Mononuclear cell (primary cell): ENCODE data around the gene LHX6. TPM values are rescaled to one million over a fixed set of nuclear protein-coding genes. Genes with fewer than 3 reads are reported as not detected.

Source experiments
- H3K27me3 ChIP-seq: 2 replicates; pipeline ENCODE4 v1.6.0; 2011; ENCODE audit warnings: low read length, control low read depth; ENCODE audit not compliant: insufficient read depth
- H3K4me1 ChIP-seq: 2 replicates; pipeline ENCODE4 v1.5.1; 2011; ENCODE audit warnings: mild to moderate bottlenecking, low read length, control low read depth; ENCODE audit not compliant: insufficient read depth
- H3K4me3 ChIP-seq: 2 replicates; pipeline ENCODE4 v1.5.1; 2011; ENCODE audit warnings: mild to moderate bottlenecking, low read length, moderate library complexity
- H3K9me3 ChIP-seq: 2 replicates; pipeline ENCODE4 v1.5.1; 2011; ENCODE audit warnings: low read depth, mild to moderate bottlenecking, control low read depth, low read length
- total RNA-seq: library from RNA; depleted of rRNA; stranded (reverse); fragments of >200 nt; gene quantifications from one replicate; pipeline ENCODE4 v1.2.3, GENCODE V29; 2012

Gene LHX6
- total RNA-seq, 1 donor, result under 0.01 TPM

DNA sequence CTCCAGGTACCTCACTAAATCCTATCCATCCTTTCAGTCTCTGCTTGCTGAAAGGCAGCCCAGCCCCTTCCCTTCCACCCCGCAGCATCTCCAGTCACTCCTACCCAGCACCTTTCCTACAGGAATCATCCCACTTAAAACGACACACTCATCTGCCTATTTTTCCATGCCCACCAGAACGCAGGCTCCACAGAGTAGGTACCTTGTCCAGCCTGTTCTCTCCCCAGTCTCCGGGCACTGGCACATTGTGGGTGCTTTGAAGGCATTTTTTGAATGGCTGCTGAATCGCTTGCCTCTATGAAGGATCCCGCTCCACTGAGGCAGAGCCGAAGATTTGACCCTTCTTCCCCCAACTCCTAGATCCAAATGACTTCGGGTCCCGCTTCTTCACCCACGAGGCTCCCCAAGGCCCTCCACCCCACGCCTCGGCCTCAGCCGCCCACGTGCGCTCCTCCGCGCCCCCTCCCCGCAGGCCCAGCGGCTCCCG, 15.6 kb downstream of the LHX6 start:
- peaks cover 61% of the 10 kb centered on the region for H3K27me3 ChIP-seq
- no peak overlapping the region for H3K4me3 ChIP-seq
- H3K9me3 ChIP-seq, result no peaks in the 10 kb centered on the region
- H3K4me1 ChIP-seq, result peaks cover 10% of the 10 kb centered on the region

- Histone ChIP-seq H3K4me1 (peaks cover 9% of the 10 kb centered on the region), H3K4me3 (no peak overlapping the region), H3K9me3 (no peaks in the 10 kb centered on the region), H3K27me3 (peaks cover 55% of the 10 kb centered on the region)
These were observed 16.2 kb downstream of the LHX6 start for GRCh38 chr9:122212473-122213004.

DNA sequence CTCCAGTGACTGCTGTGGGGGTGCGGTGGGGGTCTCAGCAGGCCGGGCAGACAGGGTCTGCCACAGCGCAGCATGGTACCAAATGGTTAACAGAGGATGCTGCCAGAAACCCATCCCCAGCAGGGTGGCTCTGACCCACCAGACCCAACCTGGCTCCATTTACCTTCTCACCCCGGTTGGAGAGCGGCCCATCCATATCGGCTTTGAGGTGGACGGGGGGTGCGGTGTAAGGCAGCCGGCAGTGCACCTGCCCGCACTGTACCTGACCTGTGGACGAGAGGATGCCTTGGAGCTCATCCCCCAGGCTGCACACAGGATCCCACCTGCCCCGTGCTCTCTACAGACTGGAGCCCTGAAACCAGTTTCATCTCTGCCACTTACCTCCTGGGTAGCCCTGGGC, 19.3 kb downstream of the LHX6 start:
- H3K4me1 ChIP-seq, result peaks cover 9% of the 10 kb centered on the region
- no peaks in the 10 kb centered on the region for H3K9me3 ChIP-seq
- peaks cover 29% of the 10 kb centered on the region for H3K27me3 ChIP-seq
- no peak overlapping the region for H3K4me3 ChIP-seq

DNA sequence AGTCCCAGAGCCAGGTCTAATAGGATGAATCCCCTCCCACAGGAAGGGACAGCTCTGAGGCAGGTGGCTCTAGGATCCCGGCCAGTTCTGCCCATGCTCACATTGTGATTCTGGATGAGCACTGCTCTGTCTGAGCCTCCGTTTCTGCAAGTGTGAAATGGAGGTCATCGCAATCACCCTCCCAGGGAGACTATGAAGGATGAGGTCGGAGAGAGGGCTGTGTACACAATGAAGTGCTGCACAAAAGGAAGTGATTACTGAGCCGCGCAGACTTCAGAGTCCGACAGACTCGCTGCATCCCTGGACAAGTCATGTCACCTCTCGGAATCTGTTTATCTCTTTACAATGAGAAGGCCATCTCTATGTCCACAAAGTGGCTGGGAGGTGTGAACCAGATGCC, 21.7 kb downstream of the LHX6 start:
- Histone ChIP-seq H3K4me1 (no peaks in the 10 kb centered on the region), H3K27me3 (peaks cover 11% of the 10 kb centered on the region)

GRCh38 chr9:122206118-122207046, 22.4 kb downstream of the LHX6 start:
- Histone ChIP-seq H3K27me3 (peaks cover 3% of the 10 kb centered on the region), H3K4me3 (no peak overlapping the region), H3K9me3 (no peaks in the 10 kb centered on the region), H3K4me1 (no peaks in the 10 kb centered on the region)

More for the DNA sequence above, 21.7 kb downstream of the LHX6 start:
- Histone ChIP-seq H3K9me3 (no peaks in the 10 kb centered on the region), H3K4me3 (no peak overlapping the region)

- no peaks in the 10 kb centered on the region for H3K27me3 ChIP-seq
- H3K4me3 ChIP-seq, result no peak overlapping the region
- no peaks in the 10 kb centered on the region for H3K4me1 ChIP-seq
- no peaks in the 10 kb centered on the region for H3K9me3 ChIP-seq
These were observed 23.6 kb downstream of the LHX6 start for GRCh38 chr9:122205176-122205575.

DNA sequence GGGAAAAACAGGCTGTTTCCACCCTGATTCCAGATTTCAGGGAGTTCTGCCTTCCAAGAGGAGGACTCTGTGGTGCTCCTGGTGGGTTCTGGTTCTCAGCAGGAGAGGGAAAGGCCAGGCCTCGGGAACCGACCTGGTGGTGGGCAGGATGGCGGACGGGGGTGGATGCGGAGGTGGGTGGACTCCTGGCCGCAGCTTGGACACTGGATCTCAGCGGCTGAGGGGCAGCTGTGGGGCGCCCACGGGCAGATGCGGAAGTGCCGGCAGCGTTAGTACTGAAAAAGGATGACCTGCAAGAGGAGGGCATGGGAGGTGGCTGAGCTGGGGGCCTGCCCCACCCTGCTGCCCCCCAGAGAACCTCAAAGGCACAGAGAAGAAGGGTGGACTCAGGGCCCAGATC, 24.3 kb downstream of the LHX6 start:
- no peaks in the 10 kb centered on the region for H3K27me3 ChIP-seq
- H3K4me3 ChIP-seq, result no peak overlapping the region
- no peaks in the 10 kb centered on the region for H3K4me1 ChIP-seq
- no peaks in the 10 kb centered on the region for H3K9me3 ChIP-seq

- no peak overlapping the region for H3K4me3 ChIP-seq
- no peaks in the 10 kb centered on the region for H3K27me3 ChIP-seq
- no peaks in the 10 kb centered on the region for H3K4me1 ChIP-seq
- no peaks in the 10 kb centered on the region for H3K9me3 ChIP-seq
These were observed 24.7 kb downstream of the LHX6 start for GRCh38 chr9:122204055-122204454.

DNA sequence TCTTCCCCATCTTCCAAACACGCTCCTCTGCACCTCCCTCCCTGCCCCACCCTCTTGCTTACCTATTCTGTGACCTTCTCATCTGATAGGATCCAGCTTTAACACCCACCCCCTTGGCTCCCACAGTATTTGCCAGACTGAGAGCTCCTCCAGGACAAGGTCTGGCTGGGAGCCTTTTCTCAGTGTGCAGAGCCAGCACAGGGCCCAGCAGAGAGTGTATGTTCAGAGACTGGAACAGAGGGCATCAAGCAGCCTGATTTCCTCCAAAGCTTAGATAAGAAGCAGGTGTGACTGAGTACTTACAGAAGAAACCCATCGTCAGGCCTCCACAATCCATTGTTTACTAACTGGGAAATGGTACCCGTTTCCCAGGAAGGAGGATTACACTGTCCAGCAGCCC, 26.6 kb downstream of the LHX6 start:
- Histone ChIP-seq H3K9me3 (no peaks in the 10 kb centered on the region), H3K27me3 (no peaks in the 10 kb centered on the region), H3K4me3 (no peak overlapping the region), H3K4me1 (no peaks in the 10 kb centered on the region)

DNA sequence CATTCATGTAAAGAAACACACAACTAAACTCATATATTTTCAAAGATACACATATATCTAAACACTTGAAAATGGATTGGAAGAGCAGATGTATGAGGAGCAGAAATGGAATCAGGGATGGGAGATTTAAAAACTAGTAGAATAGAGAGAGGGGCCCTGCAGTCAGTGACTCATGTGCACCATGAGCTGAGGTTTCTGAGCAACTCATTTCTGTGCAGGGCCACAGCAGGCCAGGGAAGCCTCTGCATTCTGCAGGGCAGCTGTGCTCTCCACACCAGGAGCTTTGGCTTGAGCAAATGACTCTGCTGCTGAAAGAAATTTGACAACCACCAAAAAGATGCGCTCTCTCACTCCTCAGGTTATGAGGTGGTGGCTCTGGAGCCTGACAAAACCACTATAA, 27.1 kb downstream of the LHX6 start:
- no peaks in the 10 kb centered on the region for H3K9me3 ChIP-seq
- H3K4me3 ChIP-seq, result no peak overlapping the region

GRCh38 chr9:122200960-122201595, 27.7 kb downstream of the LHX6 start:
- Histone ChIP-seq H3K4me3 (no peak overlapping the region), H3K4me1 (no peaks in the 10 kb centered on the region), H3K27me3 (no peaks in the 10 kb centered on the region), H3K9me3 (no peaks in the 10 kb centered on the region)

More for the DNA sequence above, 27.1 kb downstream of the LHX6 start:
- no peaks in the 10 kb centered on the region for H3K27me3 ChIP-seq
- H3K4me1 ChIP-seq, result no peaks in the 10 kb centered on the region

DNA sequence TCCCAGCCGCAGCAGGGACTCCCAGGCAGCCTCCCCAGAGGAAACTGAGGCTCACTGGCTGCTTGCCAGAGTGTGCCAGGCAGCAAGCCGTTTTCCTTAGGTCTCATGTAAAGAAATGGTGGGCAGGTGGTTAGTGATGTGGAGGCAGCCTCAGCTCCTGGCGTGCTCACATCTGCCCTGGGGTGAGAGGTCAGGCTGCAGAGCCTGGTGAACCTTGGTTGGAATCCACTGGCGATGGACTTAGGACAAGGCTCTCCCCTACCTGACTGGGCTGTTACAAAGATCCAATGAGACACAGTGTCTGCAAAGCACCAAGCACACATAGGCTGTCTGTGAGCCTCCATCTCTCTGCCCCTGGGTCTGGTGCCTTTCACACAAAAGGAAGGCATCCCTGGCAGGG, 30.9 kb downstream of the LHX6 start:
- Histone ChIP-seq H3K4me1 (no peaks in the 10 kb centered on the region), H3K27me3 (no peaks in the 10 kb centered on the region), H3K9me3 (no peaks in the 10 kb centered on the region), H3K4me3 (no peak overlapping the region)

GRCh38 chr9:122197426-122197825, 31.3 kb downstream of the LHX6 start:
- Histone ChIP-seq H3K4me3 (no peak overlapping the region), H3K27me3 (no peaks in the 10 kb centered on the region), H3K9me3 (no peaks in the 10 kb centered on the region), H3K4me1 (no peaks in the 10 kb centered on the region)

GRCh38 chr9:122195875-122196274, 32.9 kb downstream of the LHX6 start:
- no peaks in the 10 kb centered on the region for H3K4me1 ChIP-seq

DNA sequence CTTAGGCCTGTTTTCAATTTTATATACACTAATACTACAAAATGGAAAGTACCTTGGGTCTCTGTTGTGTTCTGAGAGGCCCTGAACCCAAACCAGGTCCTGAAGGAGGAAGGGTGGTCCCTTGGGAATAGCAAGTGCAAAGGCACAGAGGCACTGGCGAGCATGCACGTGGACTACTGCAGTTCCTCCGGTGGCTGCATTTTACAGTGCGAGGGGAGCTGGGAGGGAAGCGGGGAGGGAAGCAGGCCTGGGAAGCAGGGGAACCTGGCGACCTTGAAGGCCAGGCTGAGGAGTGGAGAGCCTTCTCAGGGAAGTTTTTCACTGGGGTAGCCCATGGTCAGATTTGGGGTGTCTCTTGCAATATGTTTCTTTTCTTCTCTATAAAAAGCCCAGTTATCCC, 35.1 kb downstream of the LHX6 start:
- Histone ChIP-seq H3K27me3 (no peaks in the 10 kb centered on the region), H3K4me1 (no peaks in the 10 kb centered on the region), H3K4me3 (no peak overlapping the region), H3K9me3 (no peaks in the 10 kb centered on the region)

More at GRCh38 chr9:122195875-122196274, 32.9 kb downstream of the LHX6 start:
- H3K4me3 ChIP-seq, result no peak overlapping the region
- no peaks in the 10 kb centered on the region for H3K9me3 ChIP-seq
- H3K27me3 ChIP-seq, result no peaks in the 10 kb centered on the region
